Measurements from ENCODE around the gene LOC128125822.

Gene LOC128125822

DNA sequence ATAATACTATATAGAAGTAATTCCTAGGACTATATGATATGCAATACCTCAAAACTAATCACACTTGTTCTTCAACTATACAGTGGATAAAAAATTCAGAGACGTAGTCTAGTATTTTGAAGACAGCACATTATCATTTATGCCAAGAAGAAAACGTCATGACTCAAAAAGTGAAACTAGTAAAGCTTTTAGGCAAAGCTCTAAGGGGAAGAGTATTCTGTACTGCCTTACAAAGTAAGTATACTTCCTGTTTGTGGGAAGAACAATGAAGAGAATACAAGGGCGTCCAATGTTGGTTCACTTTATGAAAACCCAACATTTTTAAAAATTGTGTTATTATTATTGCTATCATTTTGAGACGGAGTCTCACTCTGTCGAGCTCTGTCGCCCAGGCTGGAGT lies 27.9 kb downstream of the LOC128125822 start:
- Histone ChIP-seq H3K4me1 (peaks cover 0 to 15% (median 0%) of the 10 kb centered on the region in 3 donors), H3K27me3 (no peaks in the 10 kb centered on the region), H3K27ac (no peak overlapping the region), H3K4me3 (no peak overlapping the region), H3K9me3 (no peaks in the 10 kb centered on the region), H3K36me3 (no peaks in the 10 kb centered on the region)
- TF ChIP-seq, protein P1, sequence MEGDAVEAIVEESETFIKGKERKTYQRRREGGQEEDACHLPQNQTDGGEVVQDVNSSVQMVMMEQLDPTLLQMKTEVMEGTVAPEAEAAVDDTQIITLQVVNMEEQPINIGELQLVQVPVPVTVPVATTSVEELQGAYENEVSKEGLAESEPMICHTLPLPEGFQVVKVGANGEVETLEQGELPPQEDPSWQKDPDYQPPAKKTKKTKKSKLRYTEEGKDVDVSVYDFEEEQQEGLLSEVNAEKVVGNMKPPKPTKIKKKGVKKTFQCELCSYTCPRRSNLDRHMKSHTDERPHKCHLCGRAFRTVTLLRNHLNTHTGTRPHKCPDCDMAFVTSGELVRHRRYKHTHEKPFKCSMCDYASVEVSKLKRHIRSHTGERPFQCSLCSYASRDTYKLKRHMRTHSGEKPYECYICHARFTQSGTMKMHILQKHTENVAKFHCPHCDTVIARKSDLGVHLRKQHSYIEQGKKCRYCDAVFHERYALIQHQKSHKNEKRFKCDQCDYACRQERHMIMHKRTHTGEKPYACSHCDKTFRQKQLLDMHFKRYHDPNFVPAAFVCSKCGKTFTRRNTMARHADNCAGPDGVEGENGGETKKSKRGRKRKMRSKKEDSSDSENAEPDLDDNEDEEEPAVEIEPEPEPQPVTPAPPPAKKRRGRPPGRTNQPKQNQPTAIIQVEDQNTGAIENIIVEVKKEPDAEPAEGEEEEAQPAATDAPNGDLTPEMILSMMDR (IDR thresholded peaks at IDR 0.05), result no peak
- no peak for TF ChIP-seq POLR2A (IDR thresholded peaks at IDR 0.05)
- TF ChIP-seq POLR2AphosphoS5 (IDR thresholded peaks at IDR 0.05), result no peak
- no peak for TF ChIP-seq EP300 (IDR thresholded peaks at IDR 0.05)
- WGBS, 2 donors (ENCODE audit: low coverage in 1 of 2), result 53 to 78% methylated on average over 4 to 6 of the region's 6 CpGs
- no peak for ATAC-seq

DNA sequence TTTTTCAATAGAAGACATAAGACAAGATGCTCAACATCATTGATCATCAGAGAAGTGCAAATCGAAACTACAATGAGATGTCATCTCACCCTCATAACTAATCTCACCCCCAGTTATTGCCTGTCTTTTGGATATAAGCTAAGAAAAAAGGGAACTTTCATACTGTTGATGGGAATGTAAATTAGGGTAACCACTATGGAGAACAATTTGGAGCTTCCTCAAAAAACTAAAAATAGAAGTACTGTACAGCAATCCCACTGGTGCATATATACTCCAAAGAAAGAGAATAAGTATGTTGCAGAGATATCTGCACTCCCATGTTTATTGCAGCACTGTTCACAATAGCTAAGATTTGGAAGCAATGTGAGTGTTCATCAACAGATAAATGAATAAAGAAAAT lies 37.0 kb downstream of the LOC128125822 start:
- TF ChIP-seq, protein P1 (IDR thresholded peaks at IDR 0.05), result no peak
- TF ChIP-seq POLR2AphosphoS5 (IDR thresholded peaks at IDR 0.05) (no peak), EP300 (IDR thresholded peaks at IDR 0.05) (no peak), POLR2A (IDR thresholded peaks at IDR 0.05) (no peak)
- Histone ChIP-seq H3K36me3 (no peaks in the 10 kb centered on the region), H3K4me3 (no peak overlapping the region), H3K9me3 (no peaks in the 10 kb centered on the region), H3K4me1 (no peaks in the 10 kb centered on the region), H3K27ac (no peak overlapping the region), H3K27me3 (no peaks in the 10 kb centered on the region)
- ATAC-seq, result no peak
- 88 to 100% methylated on average over 1 of the region's 1 CpG for WGBS, 2 donors (ENCODE audit: low coverage in 1 of 2)

DNA sequence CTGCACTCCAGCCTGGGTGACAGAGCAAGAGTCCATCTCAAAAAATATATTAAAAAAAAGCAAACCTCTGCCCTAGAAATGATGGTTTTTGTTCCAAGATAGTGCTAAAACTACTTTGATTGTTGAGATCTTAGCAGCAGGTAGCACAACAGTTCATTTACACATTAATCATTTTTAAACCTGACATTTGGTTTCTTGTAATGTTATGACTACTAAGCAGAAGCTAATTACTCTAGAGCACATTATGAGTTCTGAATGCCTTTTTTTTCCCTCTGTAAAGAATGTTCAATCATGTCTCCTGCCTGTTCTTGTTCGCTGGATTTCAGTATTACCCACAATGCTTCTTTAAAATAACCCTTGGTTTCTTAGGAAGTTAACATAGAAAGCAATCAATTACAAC lies 38.7 kb downstream of the LOC128125822 start:
- WGBS, 2 donors (ENCODE audit: low coverage in 1 of 2), result 25 to 50% methylated on average over 1 of the region's 1 CpG
- no peaks in the 10 kb centered on the region for H3K9me3 ChIP-seq
- H3K36me3 ChIP-seq, result no peaks in the 10 kb centered on the region

DNA sequence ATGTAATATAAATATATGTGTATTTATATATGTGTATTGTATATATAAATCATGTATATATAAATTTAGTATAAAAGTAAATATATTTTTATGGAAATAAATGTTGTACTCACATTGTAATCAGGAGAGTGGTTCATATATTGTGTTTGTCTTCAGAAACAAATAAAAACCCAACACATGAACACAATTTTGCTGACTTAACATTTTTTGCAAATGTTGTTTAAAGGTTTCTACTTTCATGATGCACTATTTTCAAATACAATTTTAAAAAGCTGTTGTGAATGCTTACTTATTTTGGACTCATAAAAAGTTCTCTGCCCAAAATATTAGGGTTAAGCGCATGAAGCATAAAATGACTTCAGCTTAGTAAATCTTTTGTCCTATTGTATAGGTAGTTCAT lies 39.3 kb downstream of the LOC128125822 start:
- WGBS, 2 donors (ENCODE audit: low coverage in 1 of 2), result 95 to 100% methylated on average over 1 of the region's 1 CpG
- no peaks in the 10 kb centered on the region for H3K9me3 ChIP-seq
- H3K4me1 ChIP-seq, result no peaks in the 10 kb centered on the region
- H3K4me3 ChIP-seq, result no peak overlapping the region
- no peak for TF ChIP-seq POLR2A (IDR thresholded peaks at IDR 0.05)
- TF ChIP-seq, protein P1 (IDR thresholded peaks at IDR 0.05), result no peak
- no peak for TF ChIP-seq POLR2AphosphoS5 (IDR thresholded peaks at IDR 0.05)
- TF ChIP-seq EP300 (IDR thresholded peaks at IDR 0.05), result no peak
- ATAC-seq, result no peak
- H3K27me3 ChIP-seq, result no peaks in the 10 kb centered on the region
- H3K36me3 ChIP-seq, result no peaks in the 10 kb centered on the region
- no peak overlapping the region for H3K27ac ChIP-seq

More for the DNA sequence above, 38.7 kb downstream of the LOC128125822 start:
- H3K27me3 ChIP-seq, result no peaks in the 10 kb centered on the region
- H3K4me1 ChIP-seq, result no peaks in the 10 kb centered on the region
- no peak for TF ChIP-seq POLR2A (IDR thresholded peaks at IDR 0.05)
- TF ChIP-seq EP300 (IDR thresholded peaks at IDR 0.05), result no peak
- TF ChIP-seq POLR2AphosphoS5 (IDR thresholded peaks at IDR 0.05), result no peak
- TF ChIP-seq, protein P1 (IDR thresholded peaks at IDR 0.05), result no peak
- no peak overlapping the region for H3K4me3 ChIP-seq
- no peak for ATAC-seq
- H3K27ac ChIP-seq, result no peak overlapping the region

DNA sequence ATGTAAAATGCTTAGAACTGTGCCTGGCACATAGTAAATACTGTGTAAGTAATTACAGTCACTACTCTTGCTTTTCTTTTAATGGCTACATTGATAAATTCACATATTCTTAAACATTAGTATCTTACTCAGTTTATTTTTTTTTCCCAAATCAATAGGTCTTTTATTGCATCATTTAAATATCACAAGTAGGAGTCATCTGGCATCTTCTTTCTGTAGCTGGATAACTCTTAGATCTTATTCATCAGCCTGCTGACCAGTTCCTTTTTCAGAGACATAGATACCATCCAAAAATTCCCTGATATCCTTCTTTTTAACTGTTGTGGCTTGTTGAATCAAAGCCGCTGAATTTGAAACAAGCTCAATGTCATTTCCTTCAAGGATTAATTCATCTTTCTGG lies 43.3 kb downstream of the LOC128125822 start:
- Histone ChIP-seq H3K36me3 (no peaks in the 10 kb centered on the region), H3K9me3 (no peaks in the 10 kb centered on the region), H3K27me3 (peaks cover 5% of the 10 kb centered on the region), H3K4me1 (no peaks in the 10 kb centered on the region), H3K4me3 (no peak overlapping the region), H3K27ac (no peak overlapping the region)
- no peak for TF ChIP-seq POLR2A (IDR thresholded peaks at IDR 0.05)
- TF ChIP-seq, protein P1 (IDR thresholded peaks at IDR 0.05), result no peak
- TF ChIP-seq POLR2AphosphoS5 (IDR thresholded peaks at IDR 0.05), result no peak
- TF ChIP-seq EP300 (IDR thresholded peaks at IDR 0.05), result no peak
- 75 to 79% methylated on average over 1 of the region's 1 CpG for WGBS, 2 donors (ENCODE audit: low coverage in 1 of 2)
- ATAC-seq, result no peak
